ENCODE data around the gene EID3.
"Not testable (repeated sequence)": the region's sequence is repeated elsewhere in the genome, so short reads cannot be mapped to it uniquely, and the experiment has no call there.

EID3 gene
- total RNA-seq = 23.5 to 25.3 reads per million in 2 donors

GRCh38 chr12:104303538-104304151, at the start of gene EID3:
EID3 (plus strand) TSS chr12:104303739; CDS start chr12:104303935, 196 bp downstream.
- DNase-seq = peak; percentile 83 to 92 (median 87)

GRCh38 chr12:104257913-104258472, 45.5 kb upstream of the EID3 start:
- no peak for DNase-seq

GRCh38 chr12:104258476-104259067, 45.0 kb upstream of the EID3 start:
- no peak for DNase-seq

GRCh38 chr12:104263026-104263425, 40.5 kb upstream of the EID3 start:
- no peak for DNase-seq

GRCh38 chr12:104263580-104264358, 39.8 kb upstream of the EID3 start:
- DNase-seq = no peak

- DNase-seq = not testable (repeated sequence)
These were observed 38.1 kb upstream of the EID3 start for GRCh38 chr12:104265436-104265835.

- no peak for DNase-seq
These were observed 30.6 kb upstream of the EID3 start for GRCh38 chr12:104272938-104273337.

GRCh38 chr12:104273503-104273902, 30.0 kb upstream of the EID3 start:
- no peak for DNase-seq

GRCh38 chr12:104274811-104275210, 28.7 kb upstream of the EID3 start:
- no peak for DNase-seq

GRCh38 chr12:104275689-104276088, 27.9 kb upstream of the EID3 start:
- DNase-seq = no peak

- DNase-seq = no peak
These were observed 27.0 kb upstream of the EID3 start for GRCh38 chr12:104276273-104277131.

GRCh38 chr12:104279164-104279563, 24.4 kb upstream of the EID3 start:
- DNase-seq = no peak

GRCh38 chr12:104280111-104280510, 23.4 kb upstream of the EID3 start:
- no peak for DNase-seq

GRCh38 chr12:104280717-104281458, 22.7 kb upstream of the EID3 start:
- no peak for DNase-seq

GRCh38 chr12:104281636-104282035, 21.9 kb upstream of the EID3 start:
- DNase-seq = no peak

GRCh38 chr12:104282109-104282508, 21.4 kb upstream of the EID3 start:
- no peak for DNase-seq

GRCh38 chr12:104285740-104286515, 17.6 kb upstream of the EID3 start:
- DNase-seq = peak in 1 of 5 experiments; percentile 35

- DNase-seq = peak; percentile 63 to 98 (median 85)
These were observed 16.7 kb upstream of the EID3 start for GRCh38 chr12:104286516-104287482.

GRCh38 chr12:104288635-104289274, 14.8 kb upstream of the EID3 start:
- peak; percentile 74 to 95 (median 78) for DNase-seq
